Endothelial cell of umbilical vein (primary cell): ENCODE measurements around the gene KANK4.

Experiments used
- EZH2 ChIP-seq: IDR thresholded peaks from 2 replicates; pipeline ENCODE4 v1.6.1; 2012; ENCODE audit warnings: borderline replicate concordance, low read depth, mild to moderate bottlenecking, moderate library complexity, low read length, inconsistent platforms; ENCODE audit not compliant: severe bottlenecking
- FOS ChIP-seq: IDR thresholded peaks from 2 replicates; pipeline ENCODE4 v1.6.1; 2011; ENCODE audit warnings: mild to moderate bottlenecking, low read length, moderate library complexity, borderline replicate concordance; ENCODE audit not compliant: insufficient read depth
- GATA2 ChIP-seq: IDR thresholded peaks from 2 replicates; pipeline ENCODE4 v1.7.0; 2011; ENCODE audit warnings: low read depth, mild to moderate bottlenecking, moderate library complexity, mixed read lengths, low read length; ENCODE audit not compliant: insufficient read length, insufficient read depth
- JUN ChIP-seq: IDR thresholded peaks from 2 replicates; pipeline ENCODE4 v1.6.1; 2011; ENCODE audit warnings: borderline replicate concordance, low read depth; ENCODE audit not compliant: insufficient read length, insufficient read depth
- MAX ChIP-seq: IDR thresholded peaks from 2 replicates; pipeline ENCODE4 v1.6.1; 2011; ENCODE audit not compliant: insufficient read depth, insufficient read length
- MYC ChIP-seq: IDR thresholded peaks from one replicate; pipeline ENCODE4 v1.6.1; 2011; ENCODE audit warnings: mild to moderate bottlenecking, low read depth, low read length
- POLR2A ChIP-seq: IDR thresholded peaks from 2 replicates; pipeline ENCODE4 v1.6.1; 2012; ENCODE audit warnings: low read depth, mild to moderate bottlenecking, control low read depth, low read length
- POLR2AphosphoS5 ChIP-seq: IDR thresholded peaks from 2 replicates; pipeline ENCODE4 v1.6.1; 2012; ENCODE audit warnings: low read depth, mild to moderate bottlenecking, control low read depth, low read length, moderate library complexity; ENCODE audit not compliant: insufficient read depth
- TF ChIP-seq, protein P1 (sequence below), 2 donors: IDR thresholded peaks; 1 replicate in 1 of 2; 2 replicates in 1 of 2; pipeline ENCODE4 v1.5.1; 2011; ENCODE audit warnings: low read length in 2 of 2, mild to moderate bottlenecking in 2 of 2, moderate library complexity in 2 of 2, control low read depth in 1 of 2, inconsistent platforms in 1 of 2, low read depth in 1 of 2; ENCODE audit not compliant: insufficient read depth in 1 of 2; ENCODE audit errors: extremely low read depth in 1 of 2

DNA sequence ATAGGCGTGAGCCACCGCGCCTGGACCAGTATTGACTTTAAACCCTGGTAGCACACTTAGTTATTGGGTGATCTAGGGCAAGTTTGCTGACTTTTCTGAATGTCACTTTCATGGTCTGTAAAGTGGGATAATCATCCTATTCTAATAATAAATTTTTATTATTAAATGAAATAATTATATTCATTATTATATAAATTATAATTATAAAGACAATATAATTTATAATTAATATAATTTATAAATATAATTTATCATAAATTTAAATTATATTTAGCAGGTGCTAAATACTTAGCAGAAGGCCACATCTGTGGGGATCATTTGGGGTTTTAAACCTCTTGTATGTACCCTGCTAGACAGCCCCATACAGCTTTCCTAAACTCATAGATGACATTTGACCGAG lies 59.7 kb downstream of the KANK4 start:
- TF ChIP-seq, protein P1, sequence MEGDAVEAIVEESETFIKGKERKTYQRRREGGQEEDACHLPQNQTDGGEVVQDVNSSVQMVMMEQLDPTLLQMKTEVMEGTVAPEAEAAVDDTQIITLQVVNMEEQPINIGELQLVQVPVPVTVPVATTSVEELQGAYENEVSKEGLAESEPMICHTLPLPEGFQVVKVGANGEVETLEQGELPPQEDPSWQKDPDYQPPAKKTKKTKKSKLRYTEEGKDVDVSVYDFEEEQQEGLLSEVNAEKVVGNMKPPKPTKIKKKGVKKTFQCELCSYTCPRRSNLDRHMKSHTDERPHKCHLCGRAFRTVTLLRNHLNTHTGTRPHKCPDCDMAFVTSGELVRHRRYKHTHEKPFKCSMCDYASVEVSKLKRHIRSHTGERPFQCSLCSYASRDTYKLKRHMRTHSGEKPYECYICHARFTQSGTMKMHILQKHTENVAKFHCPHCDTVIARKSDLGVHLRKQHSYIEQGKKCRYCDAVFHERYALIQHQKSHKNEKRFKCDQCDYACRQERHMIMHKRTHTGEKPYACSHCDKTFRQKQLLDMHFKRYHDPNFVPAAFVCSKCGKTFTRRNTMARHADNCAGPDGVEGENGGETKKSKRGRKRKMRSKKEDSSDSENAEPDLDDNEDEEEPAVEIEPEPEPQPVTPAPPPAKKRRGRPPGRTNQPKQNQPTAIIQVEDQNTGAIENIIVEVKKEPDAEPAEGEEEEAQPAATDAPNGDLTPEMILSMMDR (IDR thresholded peaks at IDR 0.05; ENCODE audit: extremely low read depth in 1 of 2, insufficient read depth in 1 of 2, low read depth in 1 of 2, low read length in 2 of 2): no peak
- TF ChIP-seq MYC (no peak), POLR2AphosphoS5 (no peak), MAX (no peak), EZH2 (no peak), POLR2A (no peak), FOS (no peak), GATA2 (no peak), JUN (no peak)
